ENCODE measurements around the gene MYOG.

DNA sequence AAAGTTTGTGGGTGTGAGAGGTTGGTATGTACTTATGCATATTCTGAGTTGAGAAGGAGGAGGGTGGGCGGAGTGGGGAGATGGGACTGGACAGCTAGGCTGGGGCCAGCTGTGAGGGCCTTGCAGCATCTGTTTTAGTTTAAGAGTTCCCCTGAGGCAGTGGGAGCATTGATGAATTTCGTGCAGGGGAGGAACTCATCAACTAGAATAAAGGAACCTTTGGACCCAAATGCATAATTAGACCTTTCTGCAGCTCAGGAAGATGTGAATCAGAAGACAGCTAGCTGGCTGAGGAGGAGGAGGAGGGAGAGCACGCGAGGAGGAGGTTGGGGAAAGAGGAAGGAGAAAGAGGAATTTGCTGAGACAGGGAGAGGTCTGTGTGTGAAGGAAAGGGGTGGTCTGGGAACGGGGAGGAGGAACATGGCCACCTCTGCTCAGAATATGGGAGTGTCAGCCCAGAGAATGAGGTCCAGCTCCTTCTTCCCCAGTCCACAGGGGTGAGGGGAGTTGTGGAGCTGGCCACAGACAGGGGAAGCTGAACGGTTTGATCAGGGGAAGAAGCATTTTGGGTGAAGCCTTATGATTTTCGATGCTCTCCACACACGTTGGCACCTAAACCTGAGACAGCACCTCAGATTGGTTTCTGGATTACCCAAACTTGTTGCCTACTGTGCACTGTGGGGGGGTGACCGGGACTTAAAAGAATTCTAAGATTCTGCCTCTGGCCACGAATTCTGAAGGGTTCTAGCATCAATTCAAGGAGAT is 27.7 kb downstream of the MYOG start:
- no peak for TF ChIP-seq HDAC6 (IDR thresholded peaks at IDR 0.05; ENCODE audit: unreplicated experiment)
- no peak for TF ChIP-seq CHD4 (IDR thresholded peaks at IDR 0.05)
- TF ChIP-seq CTCF (IDR thresholded peaks at IDR 0.05 in 2 of 3, conservative IDR thresholded peaks at IDR 0.05 in 1 of 3; ENCODE audit: control insufficient read depth in 2 of 3, extremely low read depth in 1 of 3, insufficient read depth in 1 of 3, low read depth in 3 of 3, low read length in 3 of 3), result no peak
- TF ChIP-seq GABPA (IDR thresholded peaks at IDR 0.05; ENCODE audit: low read depth), result no peak
